GM12878 (cell line): ENCODE data around the gene ANAPC2. TPM values are rescaled to one million over a fixed set of nuclear protein-coding genes. Genes with fewer than 3 reads are reported as not detected.

Experiments
- ATAC-seq: fragments of 200-7000 bp; cut with Tn5 transposase; 3 replicates; pipeline ENCODE4 v1.9.1; 2020; ENCODE audit warnings: mild to moderate bottlenecking, moderate library complexity
- BruUV-seq: library from RNA; stranded (reverse); fragments of 400-500 nt; replicated peaks from 2 replicates; lab custom pipeline; 2021; lab: Mats Ljungman, UMichigan
- CTCF ChIA-PET: fragments of 300-600 bp; sonication (Branson Sonifier 250); formaldehyde crosslinking; extraction: SDS; loops from one replicate; lab custom pipeline; 2021; ENCODE audit warnings: inconsistent platforms; lab: Yijun Ruan, JAX
- POLR2A ChIA-PET: fragments of 350-600 bp; formaldehyde crosslinking; extraction: SDS; loops from one replicate; lab custom pipeline; 2021; ENCODE audit warnings: inconsistent platforms; lab: Charles Lee
- RAD21 ChIA-PET: fragments of 300-600 bp; sonication (Branson Sonifier 250); formaldehyde crosslinking; loops from one replicate; lab custom pipeline; 2023; ENCODE audit warnings: antibody characterized with exemption; ENCODE audit not compliant: unreplicated experiment; lab: Charles Lee
- SMC1A ChIA-PET: fragments of 300-600 bp; sonication (Branson Sonifier 250); formaldehyde crosslinking; loops from one replicate; lab custom pipeline; 2023; ENCODE audit not compliant: unreplicated experiment, uncharacterized antibody; lab: Charles Lee
- DNase-seq: peaks from one replicate; pipeline ENCODE4 v3.0.0-alpha.2; 2011; ENCODE audit warnings: low read depth, low spot score
- FAIRE-seq: peaks from 3 replicates; lab custom pipeline; 2011; peaks lifted over from hg19 to GRCh38; lab: Jason Lieb, UNC
- H2AFZ ChIP-seq: 2 replicates; pipeline ENCODE4 v1.6.0; 2011; ENCODE audit warnings: low read depth, low read length, control low read depth; ENCODE audit not compliant: control insufficient read depth
- H3K27ac ChIP-seq: 2 replicates; pipeline ENCODE4 v1.5.1; 2011; ENCODE audit warnings: control low read depth; ENCODE audit not compliant: control insufficient read depth, insufficient read depth
- H3K27me3 ChIP-seq, 2 experiments: replicated peaks in 1 of 2; 2 replicates each; pipeline versions ENCODE4 v1.6.0 to v1.6.1; 2011; ENCODE audit warnings: low read length in 1 of 2; ENCODE audit not compliant: control insufficient read depth in 2 of 2, insufficient read depth in 2 of 2
- H3K36me3 ChIP-seq, 2 experiments: 2 replicates each; pipeline ENCODE4 v1.5.1; 2011; ENCODE audit warnings: low read length in 1 of 2; ENCODE audit not compliant: control insufficient read depth in 2 of 2, insufficient read depth in 2 of 2
- H3K4me1 ChIP-seq: 2 replicates; pipeline ENCODE4 v1.6.1; 2011; ENCODE audit warnings: mild to moderate bottlenecking, low read length, moderate library complexity, mixed read lengths; ENCODE audit not compliant: control insufficient read depth, insufficient read depth
- H3K4me2 ChIP-seq: 2 replicates; pipeline ENCODE4 v1.6.0; 2011; ENCODE audit warnings: control low read depth; ENCODE audit not compliant: control insufficient read depth, insufficient read depth
- H3K4me3 ChIP-seq: fragments of 200-600 bp; sonication (generic); 2 replicates; pipeline ENCODE4 v1.5.1; 2016
- H3K79me2 ChIP-seq: 2 replicates; pipeline ENCODE4 v1.6.0; 2011; ENCODE audit warnings: low read length; ENCODE audit not compliant: control insufficient read depth, insufficient read depth
- H3K9ac ChIP-seq: 2 replicates; pipeline ENCODE4 v1.8.0; 2011; ENCODE audit warnings: low read length, control low read depth, mixed read lengths; ENCODE audit not compliant: control insufficient read depth, insufficient read depth
- H3K9me3 ChIP-seq: replicated peaks from 3 replicates; pipeline ENCODE4 v1.5.1; 2011; ENCODE audit warnings: mild to moderate bottlenecking, low read length; ENCODE audit not compliant: control insufficient read depth, insufficient read depth
- H4K20me1 ChIP-seq: 2 replicates; pipeline ENCODE4 v1.6.0; 2011; ENCODE audit not compliant: control insufficient read depth, insufficient read depth
- CBFB ChIP-seq: IDR thresholded peaks from 2 replicates; pipeline ENCODE4 v1.6.1; 2016; ENCODE audit warnings: antibody characterized with exemption, low read depth
- FOXM1 ChIP-seq: IDR thresholded peaks from 2 replicates; pipeline ENCODE4 v1.6.1; 2012; ENCODE audit warnings: low read depth, mild to moderate bottlenecking, inconsistent platforms, low read length, moderate library complexity
- IKZF2 ChIP-seq, 2 experiments: fragments of 450-650 bp; IDR thresholded peaks; 2 replicates each; pipeline ENCODE4 v1.6.1; 2017; ENCODE audit warnings: mild to moderate bottlenecking in 2 of 2, moderate library complexity in 2 of 2
- NR2C2 ChIP-seq: IDR thresholded peaks from 2 replicates; pipeline ENCODE4 v1.6.1; 2011; ENCODE audit warnings: borderline replicate concordance, low read depth; ENCODE audit not compliant: control insufficient read depth, insufficient read length
- POLR2A ChIP-seq: IDR thresholded peaks from 2 replicates; pipeline ENCODE4 v1.6.1; 2011; ENCODE audit warnings: low read depth, mild to moderate bottlenecking, low read length
- POLR2AphosphoS5 ChIP-seq: IDR thresholded peaks from 2 replicates; pipeline ENCODE4 v1.6.1; 2011; ENCODE audit warnings: mild to moderate bottlenecking, low read length, inconsistent platforms
- RAD21 ChIP-seq: IDR thresholded peaks from 2 replicates; pipeline ENCODE4 v1.6.1; 2011; ENCODE audit warnings: mild to moderate bottlenecking, low read depth, low read length, moderate library complexity; ENCODE audit not compliant: insufficient read depth
- SMAD1 ChIP-seq: fragments of 450-650 bp; IDR thresholded peaks from 2 replicates; pipeline ENCODE4 v1.6.1; 2018; ENCODE audit warnings: mild to moderate bottlenecking, low read depth; ENCODE audit not compliant: partially characterized antibody
- TARDBP ChIP-seq: IDR thresholded peaks from 2 replicates; pipeline ENCODE4 v1.6.1; 2016; ENCODE audit warnings: borderline replicate concordance
- WGBS: methylation state at CpG from one replicate; pipeline ENCODE4 v1.1.6; 2016; ENCODE audit warnings: low lambda C conversion rate; ENCODE audit not compliant: insufficient replicate concordance, insufficient coverage; ENCODE audit errors: missing lambda C conversion rate; 5-methylcytosine and 5-hydroxymethylcytosine counted together
- in situ Hi-C: fragments of 300-500 bp; cut with MboI; formaldehyde crosslinking; loops from 9 replicates; pipeline ENCODE4 v1.14.3; 2018; ENCODE audit warnings: mixed read lengths
- intact Hi-C: fragments of 100-400 bp; cut with micrococcal nuclease; formaldehyde crosslinking; loops from one replicate; pipeline ENCODE4 v1.14.2; 2022; ENCODE audit not compliant: unreplicated experiment
- polyA plus RNA-seq, 11 experiments: library from polyadenylated mRNA; depleted of rRNA in 4 of 11; unstranded in 6 of 11; stranded (reverse) in 5 of 11; fragments of >200 nt; fragmentation: Nextera tagmentation in 4 of 11; fragmentation: Illumina TruSeq in 1 of 11; extraction: Ambion mirVana in 4 of 11; extraction: Trizol in 1 of 11; gene quantifications; 1 replicate in 1 of 11; 2 replicates in 10 of 11; pipeline versions ENCODE4 v1.2.1 to v1.2.3, GENCODE V29; 2011 to 2016; ENCODE audit warnings: inconsistent platforms in 2 of 11, missing spikeins in 2 of 11, low read depth in 1 of 11
- total RNA-seq, 4 experiments: library from RNA; depleted of rRNA in 3 of 4; stranded (reverse); fragments of >200 nt in 3 of 4; fragmentation: Illumina TruSeq in 1 of 4; extraction: Trizol in 1 of 4; gene quantifications; 2 replicates each; pipeline versions ENCODE4 v1.2.1 to v1.2.3, GENCODE V29; 2013 to 2021
- TF ChIP-seq, protein P1 (sequence below): IDR thresholded peaks from 2 replicates; pipeline ENCODE4 v1.6.1; 2012; ENCODE audit warnings: low read length, inconsistent platforms

The ANAPC2 gene
- total and polyA plus RNA-seq, 10 of the 15 experiments (the other 5 are each of a cell fraction or from before 2014, with no cell fraction given): 0.03 to 65.2 (median 20.5) TPM

DNA sequence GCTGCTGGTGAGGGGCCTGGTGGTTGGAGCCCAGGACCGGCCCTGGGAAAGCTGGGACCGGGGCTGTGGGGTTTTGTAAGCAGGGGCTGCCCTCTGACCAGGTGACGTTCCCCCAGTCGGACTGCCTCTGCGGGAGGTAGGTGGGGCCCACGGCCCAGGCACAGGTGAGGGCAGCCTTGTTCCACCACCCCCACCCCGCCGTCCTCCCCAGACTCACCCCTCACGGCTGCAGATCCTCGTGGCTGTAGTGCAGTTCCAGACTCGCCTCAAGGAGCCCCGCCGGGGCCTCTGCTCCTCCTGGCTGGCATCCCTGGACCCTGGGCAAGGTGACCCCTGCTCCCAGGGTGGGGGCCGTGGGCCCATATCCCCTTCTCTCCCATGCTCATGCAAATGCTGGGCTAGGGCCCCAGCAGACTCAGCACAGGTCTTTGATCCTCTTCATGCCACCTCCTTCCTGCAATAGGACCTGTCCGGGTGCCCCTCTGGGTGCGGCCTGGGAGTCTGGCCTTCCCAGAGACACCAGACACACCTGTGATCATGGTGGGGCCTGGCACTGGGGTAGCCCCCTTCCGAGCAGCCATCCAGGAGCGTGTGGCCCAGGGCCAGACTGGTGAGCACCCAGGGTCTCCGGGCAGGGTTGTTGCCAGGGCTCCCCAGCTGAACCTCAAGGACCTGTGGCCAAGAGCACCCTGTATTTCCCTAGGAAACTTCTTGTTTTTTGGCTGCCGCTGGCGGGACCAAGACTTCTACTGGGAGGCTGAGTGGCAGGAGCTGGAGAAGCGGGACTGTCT is 27.0 kb upstream of the ANAPC2 start:
- in situ Hi-C loops: no loop called here
- Histone ChIP-seq H3K4me2 (no peak overlapping the region), H3K9ac (no peak overlapping the region), H3K4me3 (no peak overlapping the region), H3K27me3 (no peaks in the 10 kb centered on the region), H3K36me3 (peaks cover 0 to 2% of the 10 kb centered on the region in 2 experiments; a peak in 3 of 4 replicates), H3K27ac (no peak overlapping the region)
- no peak for ATAC-seq
- WGBS: 85% methylated on average over 20 of the region's 22 CpGs
- CTCF ChIA-PET: no interaction called here
- SMC1A ChIA-PET: no interaction called here
- TF ChIP-seq FOXM1: no peak
- no peak for TF ChIP-seq POLR2A
- TF ChIP-seq TARDBP: no peak
- TF ChIP-seq, protein P1, sequence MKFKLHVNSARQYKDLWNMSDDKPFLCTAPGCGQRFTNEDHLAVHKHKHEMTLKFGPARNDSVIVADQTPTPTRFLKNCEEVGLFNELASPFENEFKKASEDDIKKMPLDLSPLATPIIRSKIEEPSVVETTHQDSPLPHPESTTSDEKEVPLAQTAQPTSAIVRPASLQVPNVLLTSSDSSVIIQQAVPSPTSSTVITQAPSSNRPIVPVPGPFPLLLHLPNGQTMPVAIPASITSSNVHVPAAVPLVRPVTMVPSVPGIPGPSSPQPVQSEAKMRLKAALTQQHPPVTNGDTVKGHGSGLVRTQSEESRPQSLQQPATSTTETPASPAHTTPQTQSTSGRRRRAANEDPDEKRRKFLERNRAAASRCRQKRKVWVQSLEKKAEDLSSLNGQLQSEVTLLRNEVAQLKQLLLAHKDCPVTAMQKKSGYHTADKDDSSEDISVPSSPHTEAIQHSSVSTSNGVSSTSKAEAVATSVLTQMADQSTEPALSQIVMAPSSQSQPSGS: no peak
- TF ChIP-seq RAD21: no peak
- TF ChIP-seq NR2C2: no peak
- TF ChIP-seq SMAD1: no peak
- no peak for TF ChIP-seq IKZF2 (IDR thresholded peaks at IDR 0.05)
- TF ChIP-seq POLR2AphosphoS5: no peak
- no peak for TF ChIP-seq CBFB
- TF ChIP-seq, all 136 proteins: peak for 0
- intact Hi-C loops: no loop called here
- no peak overlapping the region for H2AFZ ChIP-seq
- FAIRE-seq (no peak), DNase-seq (no peak)
- ChIA-PET RAD21 (no interaction called here), POLR2A (interaction anchor here (1.2 kb wide), 1 partner anchor 15 kb away, joined by 4 read pairs; the partner anchor contains the start of gene TPRN)
- H3K4me1 ChIP-seq: no peaks in the 10 kb centered on the region
- BruUV-seq: no TSS peak
- no peaks in the 10 kb centered on the region for H3K9me3 ChIP-seq
- H3K79me2 ChIP-seq: no peaks in the 10 kb centered on the region
- no peaks in the 10 kb centered on the region for H4K20me1 ChIP-seq
